SK-N-MC (cell line): ENCODE measurements around the gene CTNNAL1.
"Not testable (repeated sequence)": the region's sequence is repeated elsewhere in the genome, so short reads cannot be mapped to it uniquely, and the experiment has no call there.

Experiments
- DNase-seq: peaks from one replicate; pipeline ENCODE4 v3.0.0-alpha.2; 2011; ENCODE audit warnings: low read depth, low spot score
- H3K27ac ChIP-seq: fragments of 200-600 bp; sonication (generic); 2 replicates; pipeline ENCODE4 v1.5.1; 2016; ENCODE audit warnings: mixed run types
- H3K36me3 ChIP-seq: fragments of 200-600 bp; sonication (generic); 2 replicates; pipeline ENCODE4 v1.6.1; 2017; ENCODE audit warnings: antibody characterized with exemption, low read length, mixed read lengths; ENCODE audit not compliant: insufficient read depth
- H3K4me3 ChIP-seq: fragments of 200-600 bp; sonication (generic); 2 replicates; pipeline ENCODE4 v1.5.1; 2016
- H3K9ac ChIP-seq: fragments of 200-600 bp; sonication (generic); 2 replicates; pipeline ENCODE4 v1.8.0; 2017; ENCODE audit warnings: mixed run types, mixed read lengths; ENCODE audit not compliant: insufficient read length
- H3K9me3 ChIP-seq: fragments of 200-600 bp; sonication (generic); 2 replicates; pipeline ENCODE4 v1.6.1; 2017; ENCODE audit warnings: low read depth, mild to moderate bottlenecking, antibody characterized with exemption, low read length, moderate library complexity, mixed read lengths
- EZH2 ChIP-seq: fragments of 200-600 bp; sonication (generic); IDR thresholded peaks from one replicate; pipeline ENCODE4 v1.6.1; 2017; ENCODE audit warnings: antibody characterized with exemption
- FOXP2 ChIP-seq: optimal IDR thresholded peaks from 2 replicates; pipeline ENCODE3; 2011; ENCODE audit warnings: mild to moderate bottlenecking, moderate library complexity; ENCODE audit not compliant: insufficient read depth; ENCODE audit errors: extremely low read length, control extremely low read depth
- POLR2AphosphoS5 ChIP-seq: IDR thresholded peaks from 2 replicates; pipeline ENCODE4 v1.6.1; 2012; ENCODE audit warnings: mild to moderate bottlenecking, low read depth, low read length, borderline replicate concordance

CTNNAL1 gene

DNA sequence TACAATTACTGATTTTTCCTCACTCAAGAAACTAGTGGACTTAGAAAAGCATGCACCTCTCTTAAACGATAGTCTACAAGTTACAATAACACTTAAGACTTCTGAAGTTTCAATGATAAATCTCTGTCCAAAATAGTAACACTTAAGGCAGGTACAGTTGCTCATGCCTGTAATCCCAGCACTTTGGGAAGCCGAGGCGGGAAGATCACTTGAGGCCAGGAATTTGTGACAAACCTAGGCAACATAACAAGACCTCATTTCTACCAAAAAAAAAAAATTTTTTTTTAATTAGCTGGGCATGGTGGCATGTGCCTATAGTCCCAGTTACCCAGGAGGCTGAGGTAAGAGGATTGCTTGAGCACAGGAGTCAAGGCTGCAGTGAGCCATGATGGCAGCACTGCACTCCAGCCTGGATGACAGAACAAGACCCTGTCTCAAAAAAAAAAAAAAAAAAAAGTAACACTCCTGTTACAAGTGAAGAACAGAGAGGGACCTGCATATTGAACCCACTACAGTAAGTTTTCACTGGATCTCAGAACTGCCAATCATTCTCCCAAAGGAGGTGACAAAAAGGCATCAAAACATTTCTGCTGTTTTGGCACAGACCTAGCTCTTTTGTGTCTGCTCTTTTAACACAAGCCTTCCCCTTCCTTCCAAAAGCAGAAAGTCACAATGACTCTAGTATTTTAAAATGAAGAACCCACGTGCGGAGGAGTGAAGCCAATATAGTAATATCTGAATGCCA lies 75.6 kb downstream of the CTNNAL1 start:
- no peaks in the 10 kb centered on the region for H3K9me3 ChIP-seq
- no peak overlapping the region for H3K9ac ChIP-seq
- H3K27ac ChIP-seq = no peak overlapping the region
- TF ChIP-seq POLR2AphosphoS5 = no peak
- TF ChIP-seq EZH2 = no peak
- TF ChIP-seq FOXP2 = no peak
- DNase-seq = no peak
- peaks cover 9% of the 10 kb centered on the region; the same call in 1 of the 2 replicates for H3K36me3 ChIP-seq
- no peak overlapping the region for H3K4me3 ChIP-seq

DNA sequence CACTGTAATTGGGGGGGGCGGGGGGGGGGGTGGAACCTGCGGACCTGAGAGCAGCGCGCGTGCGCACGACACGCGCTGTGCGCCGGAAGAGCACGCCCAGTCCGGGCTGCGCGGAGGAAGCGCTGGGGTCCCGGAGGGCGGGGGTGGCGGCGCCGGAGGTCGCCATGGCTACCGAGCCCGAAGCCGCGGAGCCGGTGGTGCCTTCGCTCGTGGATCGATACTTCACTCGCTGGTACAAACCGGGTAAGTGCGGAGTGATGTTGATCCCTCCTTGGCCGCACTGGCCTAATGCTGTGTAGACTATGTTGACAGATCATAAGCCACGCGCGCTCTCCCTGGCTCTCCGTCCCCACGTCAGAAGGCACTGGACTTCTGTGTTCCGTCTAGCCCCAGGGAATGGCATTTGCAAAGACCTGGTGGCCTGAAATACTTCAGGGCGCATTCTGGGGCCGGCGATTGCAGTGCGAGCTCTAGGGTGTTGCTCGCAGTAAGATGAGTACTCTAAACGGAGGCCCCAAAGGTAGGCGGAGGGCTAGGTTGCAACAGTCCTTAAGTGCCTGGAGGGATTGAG lies 78.9 kb downstream of the CTNNAL1 start, which contains the start of gene ABITRAM:
ABITRAM (plus strand) TSS at position 78 of the 571 bp plus-strand sequence; CDS start at position 165, 87 bp downstream.
- no peak for DNase-seq
- peak within 1 kb of the TSS; percentile 94 for H3K9ac ChIP-seq
- H3K27ac ChIP-seq = peak within 1 kb of the TSS; percentile 62
- H3K9me3 ChIP-seq = no peaks in the 10 kb centered on the region
- peaks cover 7% of the 10 kb centered on the region for H3K36me3 ChIP-seq
- TF ChIP-seq POLR2AphosphoS5 (no peak), FOXP2 (no peak), EZH2 (no peak)
- peak within 1 kb of the TSS; percentile 100 for H3K4me3 ChIP-seq

DNA sequence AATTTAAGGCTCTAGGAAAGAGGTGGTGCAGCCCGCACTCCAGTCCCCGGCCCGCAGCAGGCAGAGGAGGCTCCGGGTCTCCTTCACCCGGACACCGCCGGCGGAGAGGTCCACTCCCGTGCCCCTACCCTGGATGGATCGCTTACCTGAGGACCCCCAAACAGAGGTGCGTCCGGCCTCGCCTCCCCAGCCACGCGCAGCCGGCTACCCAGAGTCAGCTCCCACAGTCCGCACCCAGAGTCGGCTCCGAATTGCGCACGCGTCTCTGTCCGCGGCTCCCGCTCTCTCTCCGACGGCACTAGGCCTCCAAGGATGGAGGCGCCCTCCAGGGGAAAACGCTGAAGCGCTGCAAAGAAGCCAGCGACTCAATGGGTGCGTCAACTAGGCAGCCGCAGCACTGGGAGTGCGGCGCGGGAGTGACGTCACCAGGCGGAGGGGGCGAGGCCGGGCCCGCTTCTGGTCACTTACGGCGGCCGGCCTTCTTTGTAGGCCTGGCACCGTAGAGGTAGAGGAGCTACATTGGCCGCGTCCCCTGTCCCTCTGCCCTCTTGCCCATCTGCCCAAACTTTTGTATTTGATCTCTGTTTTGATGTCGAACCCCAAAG lies 79.5 kb downstream of the CTNNAL1 start, which contains the start of gene ELP1:
ELP1 (minus strand) TSS at position 407 of the 605 bp plus-strand sequence. CDS start 2,978 bp downstream, outside the sequence.
- DNase-seq = peak; percentile 65
- Histone ChIP-seq H3K27ac (peak within 1 kb of the TSS; percentile 62), H3K36me3 (peaks cover 10% of the 10 kb centered on the region), H3K4me3 (peak within 1 kb of the TSS; percentile 100), H3K9ac (peak within 1 kb of the TSS; percentile 94), H3K9me3 (no peaks in the 10 kb centered on the region)
- no peak for TF ChIP-seq EZH2
- TF ChIP-seq POLR2AphosphoS5 = peak; percentile 83
- no peak for TF ChIP-seq FOXP2

DNA sequence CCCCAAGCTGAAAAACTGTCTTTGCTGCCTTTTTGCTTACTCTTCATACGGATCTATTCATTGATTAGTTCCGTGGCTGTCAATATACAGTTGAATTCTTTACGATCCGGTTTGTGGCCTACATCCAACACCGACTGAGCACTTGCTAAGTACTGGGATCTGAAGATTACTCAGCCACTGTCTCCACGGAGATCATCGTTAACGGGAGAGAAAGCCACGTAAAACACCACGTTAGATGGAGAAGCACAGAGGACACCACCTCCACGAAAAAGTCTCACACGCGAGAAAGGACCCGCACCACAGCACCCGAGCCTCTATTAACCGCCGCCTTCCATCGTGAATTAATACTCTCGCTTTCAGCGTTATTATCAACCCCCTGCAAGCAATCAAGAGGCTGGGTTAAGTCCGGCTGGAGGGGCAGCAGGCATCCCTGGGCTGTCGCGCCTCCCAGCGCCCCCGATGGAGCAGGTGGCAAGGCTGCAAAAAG lies 80.0 kb downstream of the CTNNAL1 start:
- Histone ChIP-seq H3K36me3 (peaks cover 15% of the 10 kb centered on the region), H3K9ac (peak overlapping the region; percentile 94), H3K27ac (peak overlapping the region; percentile 62), H3K9me3 (no peaks in the 10 kb centered on the region), H3K4me3 (peak overlapping the region; percentile 100)
- DNase-seq = no peak
- TF ChIP-seq FOXP2 (no peak), POLR2AphosphoS5 (no peak), EZH2 (no peak)

DNA sequence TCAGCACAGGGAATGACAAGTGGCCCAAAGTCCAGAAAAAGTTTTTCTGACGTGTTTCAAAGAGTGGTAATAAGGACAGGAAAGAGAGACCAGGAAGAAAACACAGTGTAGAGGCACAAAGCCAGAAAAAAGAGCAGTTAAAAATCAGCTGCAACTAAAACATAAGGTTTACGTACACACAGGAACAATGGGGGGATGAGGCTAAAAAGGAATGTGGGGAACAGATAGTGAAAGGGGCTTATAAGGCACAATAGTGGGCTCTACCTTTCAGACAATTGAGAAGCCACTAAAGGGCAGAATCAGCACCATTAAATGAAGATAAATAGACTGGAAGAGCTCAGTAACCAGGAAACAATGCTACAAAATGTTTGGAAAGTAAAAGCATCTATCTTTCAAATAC lies 84.9 kb downstream of the CTNNAL1 start:
- TF ChIP-seq POLR2AphosphoS5 = no peak
- Histone ChIP-seq H3K9me3 (no peaks in the 10 kb centered on the region), H3K36me3 (peaks cover 59% of the 10 kb centered on the region), H3K9ac (no peak overlapping the region), H3K27ac (no peak overlapping the region), H3K4me3 (no peak overlapping the region)
- DNase-seq = no peak

DNA sequence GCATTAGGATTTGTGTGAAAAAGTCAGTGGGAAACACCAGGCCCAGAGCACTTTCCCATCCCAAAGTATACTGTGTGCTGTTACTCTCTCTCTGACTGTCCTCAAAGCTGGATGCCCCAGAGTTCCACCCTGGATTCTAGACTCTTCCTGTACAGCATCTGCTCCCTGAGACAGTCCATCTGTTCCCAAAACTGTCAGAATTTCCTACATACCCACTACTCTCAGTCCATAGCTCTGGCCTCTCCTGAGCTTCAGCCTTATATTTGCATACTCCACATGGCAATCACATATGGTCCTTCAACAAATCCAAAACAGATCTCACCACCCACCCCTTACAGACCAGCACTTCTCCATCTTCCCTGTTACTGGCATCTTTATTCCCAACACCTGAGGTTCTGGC lies 88.8 kb downstream of the CTNNAL1 start:
- H3K9ac ChIP-seq = no peak overlapping the region
- peaks cover 76% of the 10 kb centered on the region for H3K36me3 ChIP-seq
- no peak for DNase-seq

GRCh38 chr9:108921200-108921599 lies 92.1 kb downstream of the CTNNAL1 start:
- no peak overlapping the region for H3K9ac ChIP-seq
- H3K27ac ChIP-seq = no peak overlapping the region
- no peaks in the 10 kb centered on the region for H3K9me3 ChIP-seq
- H3K36me3 ChIP-seq = peaks cover 64% of the 10 kb centered on the region
- no peak for DNase-seq
- H3K4me3 ChIP-seq = no peak overlapping the region
- no peak for TF ChIP-seq EZH2
- no peak for TF ChIP-seq POLR2AphosphoS5
- TF ChIP-seq FOXP2 = no peak

More for the DNA sequence above, 88.8 kb downstream of the CTNNAL1 start:
- Histone ChIP-seq H3K9me3 (no peaks in the 10 kb centered on the region), H3K27ac (no peak overlapping the region), H3K4me3 (no peak overlapping the region)
- TF ChIP-seq POLR2AphosphoS5 = no peak
- no peak for TF ChIP-seq EZH2
- no peak for TF ChIP-seq FOXP2

DNA sequence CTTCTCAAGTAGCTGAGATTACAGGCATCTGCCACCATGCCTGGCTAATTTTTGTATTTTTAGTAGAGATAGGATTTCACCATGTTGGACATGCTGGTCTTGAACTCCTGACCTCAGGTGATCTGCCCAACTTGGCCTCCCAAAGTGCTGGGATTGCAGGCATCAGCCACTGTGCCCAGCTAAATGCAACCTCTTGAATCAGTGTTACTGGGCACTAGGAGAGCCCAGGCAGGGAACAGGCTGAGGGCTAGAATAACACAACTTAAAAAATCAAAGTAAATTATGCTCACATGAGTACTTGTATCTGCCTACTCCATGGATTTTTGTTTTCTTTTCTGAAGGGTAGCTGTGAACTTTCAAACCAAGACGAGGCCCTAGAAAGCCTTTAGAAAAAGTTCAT lies 92.9 kb downstream of the CTNNAL1 start:
- peaks cover 63% of the 10 kb centered on the region for H3K36me3 ChIP-seq
- not testable (repeated sequence) for DNase-seq

More for the DNA sequence above, 92.9 kb downstream of the CTNNAL1 start:
- not testable (repeated sequence) for H3K9ac ChIP-seq, H3K27ac ChIP-seq, H3K9me3 ChIP-seq, H3K4me3 ChIP-seq
